ENCODE results near the gene CABP5.

The CABP5 gene

DNA sequence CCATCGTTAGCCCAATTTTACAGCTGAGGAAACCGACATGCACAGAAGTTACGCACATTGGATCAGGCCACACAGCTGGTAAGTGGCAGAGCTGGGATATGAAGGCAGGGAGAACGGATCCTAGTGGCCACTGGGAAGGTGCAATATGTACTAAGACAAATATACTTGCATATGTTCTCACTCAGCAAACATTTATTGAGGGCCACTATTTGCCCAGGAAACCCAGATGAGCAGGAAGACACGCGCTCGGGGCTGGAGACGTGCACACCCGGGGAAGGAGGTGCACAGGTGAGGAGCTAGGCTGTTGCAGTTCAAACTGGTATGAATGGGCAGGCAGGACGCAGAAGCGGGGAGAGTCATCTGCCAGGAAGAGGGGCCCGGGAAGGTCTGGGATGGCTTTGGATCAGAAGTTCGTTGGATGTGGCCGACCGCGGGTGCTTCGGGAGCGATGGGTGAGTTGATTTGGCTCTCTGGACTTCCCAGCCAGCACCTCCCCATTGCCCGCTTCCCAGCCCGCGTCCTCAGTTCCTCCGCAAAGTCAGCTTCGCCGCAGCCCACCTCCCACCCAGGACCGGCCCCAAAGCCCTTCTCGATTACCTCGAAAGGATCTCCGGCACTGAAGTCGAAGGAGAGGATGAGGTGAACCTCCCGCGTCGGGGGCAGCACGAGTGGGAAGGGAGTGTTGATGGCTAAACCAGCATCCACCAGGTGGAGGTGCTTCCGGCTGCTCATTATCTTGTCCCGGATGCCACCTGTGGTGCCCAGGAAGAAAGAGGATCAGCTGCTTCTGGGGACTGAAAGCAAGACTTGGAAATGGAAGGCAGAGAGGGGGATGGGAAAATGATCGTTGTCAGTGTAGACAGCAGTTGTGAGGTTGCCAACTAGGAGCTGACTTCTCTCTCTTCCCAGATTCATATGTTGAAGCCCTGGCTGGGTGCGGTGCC, 17.8 kb upstream of the CABP5 start:
- Histone ChIP-seq H3K27me3 (ENCODE audit: control insufficient read depth in 1 of 2, insufficient read depth in 2 of 2, low read length in 2 of 2) (no peaks in the 10 kb centered on the region), H3K36me3 (ENCODE audit: control insufficient read depth in 1 of 2, insufficient read depth in 2 of 2, low read length in 2 of 2) (no peaks in the 10 kb centered on the region), H3K27ac (ENCODE audit: low read depth, low read length) (no peak overlapping the region), H3K9me3 (ENCODE audit: control insufficient read depth in 1 of 2, low read length in 2 of 2) (no peaks in the 10 kb centered on the region), H3K4me1 (ENCODE audit: control insufficient read depth in 1 of 2, insufficient read depth in 2 of 2, low read length in 2 of 2) (no peaks in the 10 kb centered on the region), H3K4me3 (ENCODE audit: low read depth in 1 of 2, low read length in 2 of 2) (no peak overlapping the region), H3K9ac (ENCODE audit: low read depth in 1 of 2, low read length in 2 of 2) (no peak overlapping the region)

DNA sequence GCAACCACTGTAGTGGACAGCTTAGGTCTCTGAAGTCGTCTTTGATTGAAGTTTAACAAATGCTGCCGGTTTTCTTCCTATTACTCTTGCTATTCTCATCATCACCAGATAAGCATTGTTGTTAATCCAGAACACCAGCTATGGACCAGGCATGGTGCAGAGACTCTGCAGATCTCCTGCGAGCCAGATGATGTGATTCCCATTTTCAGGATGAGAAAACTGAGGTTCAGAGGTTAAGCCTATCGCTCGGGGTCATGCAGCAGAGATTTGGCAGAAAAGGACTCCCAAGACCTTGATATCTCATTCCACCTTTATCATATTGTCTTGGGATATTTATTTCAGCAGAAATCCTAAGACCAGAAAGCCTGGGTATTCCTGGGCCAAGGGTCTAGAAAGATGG, 16.5 kb upstream of the CABP5 start:
- Histone ChIP-seq H3K27ac (ENCODE audit: low read depth, low read length) (no peak overlapping the region), H3K36me3 (ENCODE audit: control insufficient read depth in 1 of 2, insufficient read depth in 2 of 2, low read length in 2 of 2) (no peaks in the 10 kb centered on the region), H3K9ac (ENCODE audit: low read depth in 1 of 2, low read length in 2 of 2) (no peak overlapping the region), H3K27me3 (ENCODE audit: control insufficient read depth in 1 of 2, insufficient read depth in 2 of 2, low read length in 2 of 2) (no peaks in the 10 kb centered on the region), H3K4me1 (ENCODE audit: control insufficient read depth in 1 of 2, insufficient read depth in 2 of 2, low read length in 2 of 2) (no peaks in the 10 kb centered on the region), H3K9me3 (ENCODE audit: control insufficient read depth in 1 of 2, low read length in 2 of 2) (no peaks in the 10 kb centered on the region), H3K4me3 (ENCODE audit: low read depth in 1 of 2, low read length in 2 of 2) (no peak overlapping the region)

DNA sequence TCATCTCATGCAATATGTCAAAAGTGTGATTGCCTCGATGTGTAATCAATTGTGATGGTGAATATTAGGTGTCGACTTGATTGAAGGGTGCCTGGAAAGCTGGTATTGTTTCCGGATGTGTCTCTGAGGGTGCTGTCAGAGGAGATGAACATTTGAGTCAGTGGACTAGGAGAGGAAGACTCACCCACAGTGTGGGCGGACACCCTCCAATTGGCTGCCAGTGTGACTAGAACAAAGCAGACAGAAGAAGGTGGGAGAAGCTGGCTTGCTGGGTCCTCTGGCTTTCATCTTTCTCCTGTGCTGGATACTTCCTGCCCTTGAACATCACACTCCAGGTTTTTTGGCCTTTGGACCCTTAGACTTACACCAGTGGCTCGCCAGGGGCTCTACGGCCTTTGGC, 15.5 kb upstream of the CABP5 start:
- Histone ChIP-seq H3K27ac (ENCODE audit: low read depth, low read length) (no peak overlapping the region), H3K36me3 (ENCODE audit: control insufficient read depth in 1 of 2, insufficient read depth in 2 of 2, low read length in 2 of 2) (no peaks in the 10 kb centered on the region), H3K9me3 (ENCODE audit: control insufficient read depth in 1 of 2, low read length in 2 of 2) (no peaks in the 10 kb centered on the region), H3K27me3 (ENCODE audit: control insufficient read depth in 1 of 2, insufficient read depth in 2 of 2, low read length in 2 of 2) (no peaks in the 10 kb centered on the region), H3K9ac (ENCODE audit: low read depth in 1 of 2, low read length in 2 of 2) (no peak overlapping the region), H3K4me3 (ENCODE audit: low read depth in 1 of 2, low read length in 2 of 2) (no peak overlapping the region), H3K4me1 (ENCODE audit: control insufficient read depth in 1 of 2, insufficient read depth in 2 of 2, low read length in 2 of 2) (no peaks in the 10 kb centered on the region)

DNA sequence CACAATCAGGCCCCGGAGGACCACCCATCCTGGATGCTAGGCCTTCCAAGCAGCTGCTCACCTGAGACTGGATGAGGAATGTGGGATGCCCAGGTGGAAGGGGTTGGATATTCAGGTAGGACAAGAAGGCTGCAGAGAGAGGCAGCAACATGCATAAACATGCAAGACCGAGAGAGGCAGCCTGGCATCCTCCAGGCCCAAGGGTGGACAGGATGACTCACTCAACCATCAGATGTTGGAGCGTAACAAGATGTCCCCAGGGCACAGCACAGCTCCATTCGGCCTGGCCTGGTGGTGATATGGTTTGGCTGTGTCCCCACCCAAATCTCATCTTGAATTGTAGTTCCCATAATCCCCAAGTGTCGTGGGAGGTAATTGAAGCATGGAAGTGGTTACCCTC, 10.0 kb upstream of the CABP5 start:
- Histone ChIP-seq H3K36me3 (ENCODE audit: control insufficient read depth in 1 of 2, insufficient read depth in 2 of 2, low read length in 2 of 2) (no peaks in the 10 kb centered on the region), H3K4me3 (ENCODE audit: low read depth in 1 of 2, low read length in 2 of 2) (no peak overlapping the region), H3K27me3 (ENCODE audit: control insufficient read depth in 1 of 2, insufficient read depth in 2 of 2, low read length in 2 of 2) (no peaks in the 10 kb centered on the region), H3K9me3 (ENCODE audit: control insufficient read depth in 1 of 2, low read length in 2 of 2) (no peaks in the 10 kb centered on the region), H3K27ac (ENCODE audit: low read depth, low read length) (no peak overlapping the region), H3K9ac (ENCODE audit: low read depth in 1 of 2, low read length in 2 of 2) (no peak overlapping the region), H3K4me1 (ENCODE audit: control insufficient read depth in 1 of 2, insufficient read depth in 2 of 2, low read length in 2 of 2) (no peaks in the 10 kb centered on the region)

DNA sequence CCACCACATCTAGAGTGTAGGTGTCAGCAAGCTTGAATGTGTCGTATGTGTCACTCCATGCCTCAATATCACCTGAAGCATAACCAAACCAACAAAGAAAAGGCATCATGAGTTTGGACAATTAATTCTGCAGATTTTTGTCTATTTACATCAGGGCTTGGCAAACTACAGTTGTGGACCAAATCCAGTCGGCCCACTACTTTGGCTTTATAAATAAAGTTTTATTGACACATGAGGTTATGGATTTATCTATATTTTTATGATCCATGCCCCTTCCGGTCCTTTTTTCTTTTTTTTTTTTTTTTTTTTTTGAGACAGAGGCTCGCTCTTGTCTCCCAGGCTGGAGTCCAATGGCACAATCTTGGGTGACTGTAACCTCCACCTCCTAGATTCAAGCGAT, 9.2 kb upstream of the CABP5 start:
- Histone ChIP-seq H3K9ac (ENCODE audit: low read depth in 1 of 2, low read length in 2 of 2) (no peak overlapping the region), H3K36me3 (ENCODE audit: control insufficient read depth in 1 of 2, insufficient read depth in 2 of 2, low read length in 2 of 2) (no peaks in the 10 kb centered on the region), H3K27me3 (ENCODE audit: control insufficient read depth in 1 of 2, insufficient read depth in 2 of 2, low read length in 2 of 2) (no peaks in the 10 kb centered on the region), H3K4me1 (ENCODE audit: control insufficient read depth in 1 of 2, insufficient read depth in 2 of 2, low read length in 2 of 2) (no peaks in the 10 kb centered on the region), H3K27ac (ENCODE audit: low read depth, low read length) (no peak overlapping the region), H3K9me3 (ENCODE audit: control insufficient read depth in 1 of 2, low read length in 2 of 2) (no peaks in the 10 kb centered on the region), H3K4me3 (ENCODE audit: low read depth in 1 of 2, low read length in 2 of 2) (no peak overlapping the region)

DNA sequence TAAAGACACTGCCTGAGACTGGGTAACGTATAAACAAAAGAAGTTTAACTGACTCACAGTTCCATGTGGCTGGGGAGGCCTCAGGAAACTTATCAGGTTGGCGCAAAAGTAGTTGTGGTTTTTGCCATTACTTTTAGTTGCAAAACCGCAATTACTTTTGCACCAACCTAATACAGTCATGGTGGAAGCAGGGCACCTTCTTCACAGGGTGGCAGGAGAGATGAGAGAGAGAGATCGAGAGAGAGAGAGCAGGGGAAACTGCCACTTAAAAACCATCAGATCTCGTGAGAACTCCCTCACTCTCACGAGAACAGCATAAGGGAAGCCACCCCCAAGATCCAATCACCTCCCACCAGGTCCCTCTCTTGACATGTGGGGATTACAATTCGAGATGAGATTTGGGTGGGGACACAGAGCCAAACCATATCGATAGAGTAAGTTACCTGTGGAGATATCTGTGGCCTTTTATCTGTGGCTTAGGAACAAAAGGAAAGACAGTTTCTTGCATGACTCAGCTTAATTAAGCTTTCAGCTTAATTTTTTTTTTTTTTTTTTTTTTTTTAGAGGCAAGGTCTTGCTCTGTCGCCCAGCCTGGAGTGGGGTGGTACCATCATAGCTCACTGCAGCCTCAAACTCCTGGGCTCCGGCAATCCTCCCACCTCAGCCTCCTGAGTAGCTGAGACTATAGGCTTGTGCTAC, 7.6 kb upstream of the CABP5 start:
- H3K36me3 ChIP-seq (ENCODE audit: control insufficient read depth in 1 of 2, insufficient read depth in 2 of 2, low read length in 2 of 2): no peaks in the 10 kb centered on the region
- H3K9ac ChIP-seq (ENCODE audit: low read depth in 1 of 2, low read length in 2 of 2): no peak overlapping the region
- no peaks in the 10 kb centered on the region for H3K9me3 ChIP-seq (ENCODE audit: control insufficient read depth in 1 of 2, low read length in 2 of 2)
- H3K4me1 ChIP-seq (ENCODE audit: control insufficient read depth in 1 of 2, insufficient read depth in 2 of 2, low read length in 2 of 2): no peaks in the 10 kb centered on the region
- no peak overlapping the region for H3K4me3 ChIP-seq (ENCODE audit: low read depth in 1 of 2, low read length in 2 of 2)
- no peaks in the 10 kb centered on the region for H3K27me3 ChIP-seq (ENCODE audit: control insufficient read depth in 1 of 2, insufficient read depth in 2 of 2, low read length in 2 of 2)
- no peak overlapping the region for H3K27ac ChIP-seq (ENCODE audit: low read depth, low read length)

DNA sequence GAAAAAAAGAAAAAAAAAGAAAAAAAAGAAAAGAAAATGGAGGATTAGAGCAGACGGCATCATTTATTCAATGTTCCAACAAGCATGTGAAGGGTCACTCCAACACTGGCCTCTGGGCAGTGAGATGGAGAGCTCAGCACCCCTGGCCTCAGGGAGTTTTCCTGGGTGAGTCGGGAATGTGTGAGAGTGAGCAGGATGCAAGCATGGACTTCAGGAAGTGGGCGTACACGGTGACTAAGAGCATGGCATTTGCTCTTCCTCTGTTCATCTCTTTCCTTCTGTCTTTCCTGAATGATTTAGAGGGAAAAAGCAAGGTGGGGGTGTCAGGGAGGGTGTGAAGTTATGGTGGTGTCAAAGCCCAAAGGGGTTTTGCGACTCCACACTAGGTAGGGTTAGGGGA, 682 bp upstream of the CABP5 start:
- Histone ChIP-seq H3K27ac (ENCODE audit: low read depth, low read length) (no peak overlapping the region), H3K4me3 (ENCODE audit: low read depth in 1 of 2, low read length in 2 of 2) (no peak overlapping the region), H3K9me3 (ENCODE audit: control insufficient read depth in 1 of 2, low read length in 2 of 2) (no peaks in the 10 kb centered on the region), H3K27me3 (ENCODE audit: control insufficient read depth in 1 of 2, insufficient read depth in 2 of 2, low read length in 2 of 2) (no peaks in the 10 kb centered on the region), H3K4me1 (ENCODE audit: control insufficient read depth in 1 of 2, insufficient read depth in 2 of 2, low read length in 2 of 2) (no peaks in the 10 kb centered on the region), H3K9ac (ENCODE audit: low read depth in 1 of 2, low read length in 2 of 2) (no peak overlapping the region), H3K36me3 (ENCODE audit: control insufficient read depth in 1 of 2, insufficient read depth in 2 of 2, low read length in 2 of 2) (no peaks in the 10 kb centered on the region)

DNA sequence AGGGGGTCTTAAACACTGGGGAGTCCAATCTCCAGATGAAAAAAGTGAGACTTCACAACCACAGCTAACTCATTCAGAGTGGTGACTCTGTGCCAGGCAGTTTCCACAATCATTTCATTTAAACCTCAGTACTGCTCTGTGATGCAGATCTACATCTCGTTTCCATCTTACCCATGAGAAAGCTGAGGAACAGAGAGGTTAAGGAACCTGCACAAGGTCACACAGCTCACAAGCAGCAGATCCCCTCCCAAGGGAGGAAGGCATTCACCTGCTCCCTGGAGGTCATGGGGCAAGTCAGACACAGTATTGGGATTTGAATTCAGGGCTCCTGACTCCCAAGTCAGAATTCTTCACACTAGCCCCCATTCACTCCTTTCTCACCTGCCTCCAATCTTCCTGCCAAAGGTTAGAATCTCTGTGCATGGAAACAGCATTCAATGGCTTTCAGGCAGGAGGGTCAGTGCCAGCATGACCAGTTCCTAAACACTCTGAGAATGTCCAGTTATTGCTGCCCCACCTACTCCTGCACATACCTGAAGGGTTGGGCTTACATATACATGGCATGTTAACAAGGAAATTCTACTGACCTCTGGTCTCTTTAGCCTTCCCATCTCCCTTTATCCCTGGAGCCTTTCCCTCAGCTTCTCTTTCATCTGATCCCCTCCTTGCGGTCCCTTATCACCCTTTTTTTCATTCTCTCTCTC, 1.9 kb downstream of the CABP5 start:
- H3K4me1 ChIP-seq (ENCODE audit: control insufficient read depth in 1 of 2, insufficient read depth in 2 of 2, low read length in 2 of 2): no peaks in the 10 kb centered on the region
- H3K27me3 ChIP-seq (ENCODE audit: control insufficient read depth in 1 of 2, insufficient read depth in 2 of 2, low read length in 2 of 2): no peaks in the 10 kb centered on the region
- no peak overlapping the region for H3K9ac ChIP-seq (ENCODE audit: low read depth in 1 of 2, low read length in 2 of 2)
- no peak overlapping the region for H3K27ac ChIP-seq (ENCODE audit: low read depth, low read length)
- H3K36me3 ChIP-seq (ENCODE audit: control insufficient read depth in 1 of 2, insufficient read depth in 2 of 2, low read length in 2 of 2): no peaks in the 10 kb centered on the region
- H3K9me3 ChIP-seq (ENCODE audit: control insufficient read depth in 1 of 2, low read length in 2 of 2): peaks cover 0 to under 1% of the 10 kb centered on the region in 2 donors
- H3K4me3 ChIP-seq (ENCODE audit: low read depth in 1 of 2, low read length in 2 of 2): no peak overlapping the region

DNA sequence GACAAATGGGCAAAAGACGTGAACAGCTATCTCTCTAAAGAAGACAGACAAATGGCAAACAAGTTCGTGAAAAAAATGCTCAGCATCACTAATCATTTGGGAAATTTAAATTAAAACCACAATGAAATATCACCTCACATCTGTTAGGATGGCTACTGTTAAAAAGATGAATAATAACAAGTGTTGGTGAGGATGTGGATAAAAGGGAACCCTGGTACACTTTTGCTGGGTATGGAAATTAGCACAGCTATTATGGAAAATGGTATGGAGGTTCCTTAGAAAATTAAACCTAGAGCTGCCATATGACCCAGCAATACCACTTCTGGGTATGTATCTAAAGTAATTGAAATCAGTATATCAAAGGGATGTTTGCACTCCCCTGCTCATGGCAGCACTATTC, 7.1 kb downstream of the CABP5 start:
- H3K27me3 ChIP-seq (ENCODE audit: control insufficient read depth in 1 of 2, insufficient read depth in 2 of 2, low read length in 2 of 2): no peaks in the 10 kb centered on the region
- H3K36me3 ChIP-seq (ENCODE audit: control insufficient read depth in 1 of 2, insufficient read depth in 2 of 2, low read length in 2 of 2): no peaks in the 10 kb centered on the region
- H3K9me3 ChIP-seq (ENCODE audit: control insufficient read depth in 1 of 2, low read length in 2 of 2): peaks cover 0 to 7% of the 10 kb centered on the region in 2 donors
- H3K9ac ChIP-seq (ENCODE audit: low read depth in 1 of 2, low read length in 2 of 2): no peak overlapping the region
- H3K4me3 ChIP-seq (ENCODE audit: low read depth in 1 of 2, low read length in 2 of 2): no peak overlapping the region
- no peaks in the 10 kb centered on the region for H3K4me1 ChIP-seq (ENCODE audit: control insufficient read depth in 1 of 2, insufficient read depth in 2 of 2, low read length in 2 of 2)
- H3K27ac ChIP-seq (ENCODE audit: low read depth, low read length): no peak overlapping the region

DNA sequence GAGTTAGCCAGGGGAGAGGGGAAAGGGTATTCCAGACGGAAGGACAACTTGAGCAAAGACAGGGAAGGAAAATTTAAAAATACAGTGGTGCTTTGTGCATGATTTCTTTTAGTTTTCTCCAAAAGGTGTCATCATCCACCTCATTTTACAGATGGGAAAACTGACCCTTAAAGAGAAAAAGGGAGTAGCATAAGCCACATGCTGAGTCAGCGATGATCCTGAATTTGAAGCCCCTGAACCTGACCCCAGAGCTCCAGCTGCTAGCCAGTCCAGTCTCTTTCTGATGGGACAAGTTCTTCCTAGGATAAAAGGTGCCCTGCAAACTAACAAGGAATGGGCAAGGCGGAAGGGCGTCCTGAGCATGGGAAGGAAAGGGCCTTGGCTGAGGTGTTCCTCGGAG, 10.3 kb downstream of the CABP5 start:
- Histone ChIP-seq H3K27me3 (ENCODE audit: control insufficient read depth in 1 of 2, insufficient read depth in 2 of 2, low read length in 2 of 2) (peaks cover 0 to 3% of the 10 kb centered on the region in 2 donors), H3K36me3 (ENCODE audit: control insufficient read depth in 1 of 2, insufficient read depth in 2 of 2, low read length in 2 of 2) (no peaks in the 10 kb centered on the region), H3K9me3 (ENCODE audit: control insufficient read depth in 1 of 2, low read length in 2 of 2) (peaks cover 0 to 7% of the 10 kb centered on the region in 2 donors), H3K4me1 (ENCODE audit: control insufficient read depth in 1 of 2, insufficient read depth in 2 of 2, low read length in 2 of 2) (no peaks in the 10 kb centered on the region), H3K4me3 (ENCODE audit: low read depth in 1 of 2, low read length in 2 of 2) (no peak overlapping the region), H3K27ac (ENCODE audit: low read depth, low read length) (no peak overlapping the region), H3K9ac (ENCODE audit: low read depth in 1 of 2, low read length in 2 of 2) (no peak overlapping the region)
